ENCODE results near the gene TXN2.

DNA sequence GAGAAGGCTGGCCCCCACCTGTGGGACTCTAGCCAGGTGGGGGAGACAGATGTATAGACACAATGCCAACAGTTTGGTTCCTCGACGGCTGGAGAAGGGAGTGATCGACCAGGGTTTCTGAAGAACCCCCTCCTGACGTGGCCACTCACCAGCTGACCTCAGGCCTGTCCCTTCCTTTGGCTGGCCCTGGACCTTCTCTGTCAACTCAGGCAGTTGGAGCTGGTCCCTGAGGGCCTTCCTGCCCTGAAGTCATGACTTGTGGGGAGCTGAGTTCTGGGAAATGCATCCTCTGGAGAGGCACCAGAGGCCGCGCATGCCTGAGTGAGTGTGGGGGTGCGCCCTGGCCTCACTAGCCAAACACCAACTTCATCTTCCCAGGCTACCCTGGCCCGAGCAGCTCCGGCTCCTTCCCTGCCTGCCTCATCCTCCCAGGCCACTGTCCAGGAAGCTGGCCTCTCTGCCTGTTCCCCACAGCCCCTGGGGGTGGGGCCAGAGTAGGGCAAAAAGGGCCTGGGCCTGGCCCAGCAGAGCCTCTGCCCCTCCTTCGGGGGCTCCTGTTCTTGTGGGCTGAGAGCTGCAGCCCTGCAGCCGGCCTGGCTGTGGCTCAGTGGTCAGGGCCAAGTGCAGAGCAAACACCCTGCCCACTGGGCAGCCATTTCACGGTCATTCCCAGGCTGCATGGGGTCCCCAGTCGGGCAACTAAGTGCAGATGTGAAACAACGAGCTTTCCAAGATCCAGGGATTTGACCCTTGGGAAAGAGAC, 23.6 kb downstream of the TXN2 start:
- TF ChIP-seq, protein P1, sequence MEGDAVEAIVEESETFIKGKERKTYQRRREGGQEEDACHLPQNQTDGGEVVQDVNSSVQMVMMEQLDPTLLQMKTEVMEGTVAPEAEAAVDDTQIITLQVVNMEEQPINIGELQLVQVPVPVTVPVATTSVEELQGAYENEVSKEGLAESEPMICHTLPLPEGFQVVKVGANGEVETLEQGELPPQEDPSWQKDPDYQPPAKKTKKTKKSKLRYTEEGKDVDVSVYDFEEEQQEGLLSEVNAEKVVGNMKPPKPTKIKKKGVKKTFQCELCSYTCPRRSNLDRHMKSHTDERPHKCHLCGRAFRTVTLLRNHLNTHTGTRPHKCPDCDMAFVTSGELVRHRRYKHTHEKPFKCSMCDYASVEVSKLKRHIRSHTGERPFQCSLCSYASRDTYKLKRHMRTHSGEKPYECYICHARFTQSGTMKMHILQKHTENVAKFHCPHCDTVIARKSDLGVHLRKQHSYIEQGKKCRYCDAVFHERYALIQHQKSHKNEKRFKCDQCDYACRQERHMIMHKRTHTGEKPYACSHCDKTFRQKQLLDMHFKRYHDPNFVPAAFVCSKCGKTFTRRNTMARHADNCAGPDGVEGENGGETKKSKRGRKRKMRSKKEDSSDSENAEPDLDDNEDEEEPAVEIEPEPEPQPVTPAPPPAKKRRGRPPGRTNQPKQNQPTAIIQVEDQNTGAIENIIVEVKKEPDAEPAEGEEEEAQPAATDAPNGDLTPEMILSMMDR (conservative IDR thresholded peaks at IDR 0.05; ENCODE audit: low read depth, low read length), result no peak
- TF ChIP-seq RFX5 (IDR thresholded peaks at IDR 0.05; ENCODE audit: low read depth, low read length), result no peak

Data from IMR-90 (cell line).